Activated CD4-positive, alpha-beta T cell treated with anti-CD3 and anti-CD28 coated beads for 24 hours (primary cell): ENCODE data around the gene SLC25A15.

ENCODE experiments used
- DNase-seq, 2 donors: peaks; one replicate each; pipeline ENCODE4 v3.0.0-alpha.2; 2020; ENCODE audit warnings: low read depth in 2 of 2

The SLC25A15 gene

DNA sequence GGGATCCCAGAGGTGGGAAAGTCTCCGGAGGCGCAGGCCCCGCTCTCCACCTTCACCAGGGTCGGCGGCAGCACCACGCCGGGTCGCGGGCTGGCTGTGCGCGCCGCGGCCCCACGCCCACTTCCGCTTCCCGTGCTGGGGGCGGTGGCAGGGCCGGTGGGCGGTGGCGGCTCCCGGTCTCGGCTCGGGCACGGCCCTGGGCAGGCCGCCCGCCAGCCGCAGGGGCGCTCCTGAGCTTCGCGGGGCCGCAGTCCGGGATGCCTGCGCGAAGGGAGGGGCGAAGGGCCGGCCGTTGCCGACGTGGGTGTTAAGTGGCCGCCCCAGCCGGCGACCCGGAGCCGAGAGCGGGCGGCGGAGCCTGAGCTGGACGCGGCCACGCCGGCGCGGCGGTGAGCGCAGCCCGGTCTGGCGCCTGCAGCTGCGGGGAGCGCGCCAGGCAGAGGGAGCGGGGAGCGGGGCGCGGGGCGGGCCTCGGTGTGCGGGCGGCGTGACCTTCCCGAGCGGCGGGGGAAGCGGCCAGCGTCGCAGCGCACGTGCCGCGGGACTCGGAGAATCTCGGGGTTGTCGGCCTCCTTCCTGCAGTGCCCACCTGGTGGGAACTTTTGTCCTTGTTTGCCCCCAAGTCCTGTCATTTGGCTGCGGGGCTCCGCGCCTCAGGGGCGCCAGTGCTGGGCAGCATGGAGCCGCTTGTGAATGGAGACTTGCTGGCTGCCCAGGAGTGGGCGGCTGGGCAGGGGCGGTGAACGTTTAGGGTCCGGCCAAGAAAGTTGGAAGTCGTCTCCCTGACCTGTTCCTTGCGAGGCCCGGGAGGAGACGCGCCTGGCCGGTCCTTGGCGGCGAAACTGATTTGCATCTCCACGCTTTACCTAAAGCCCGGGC is at the start of gene SLC25A15:
TSS of gene SLC25A15 (plus strand) at position 337 of the 879 bp plus-strand sequence. CDS start 3,616 bp downstream, outside the sequence.
- DNase-seq: peak; percentile 49 to 65

DNA sequence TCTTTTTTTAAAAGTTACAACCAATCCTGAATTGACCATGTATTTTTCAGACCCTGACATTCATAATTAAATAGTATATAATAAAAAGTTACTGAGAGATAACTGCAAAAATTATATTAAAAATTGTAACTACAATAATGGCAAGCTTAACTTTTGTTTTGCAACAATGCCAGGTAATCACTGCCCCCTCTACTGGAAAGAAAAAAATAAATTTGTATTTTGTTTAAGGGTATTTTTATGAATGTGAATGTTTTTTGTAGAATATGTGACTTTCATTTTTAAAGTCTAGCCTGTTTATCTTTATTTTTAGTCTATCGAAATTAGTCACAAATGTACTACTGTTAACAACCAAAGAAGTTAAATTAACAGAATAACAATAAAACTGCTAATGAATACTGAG is 40.1 kb upstream of the SLC25A15 start:
- no peak for DNase-seq

DNA sequence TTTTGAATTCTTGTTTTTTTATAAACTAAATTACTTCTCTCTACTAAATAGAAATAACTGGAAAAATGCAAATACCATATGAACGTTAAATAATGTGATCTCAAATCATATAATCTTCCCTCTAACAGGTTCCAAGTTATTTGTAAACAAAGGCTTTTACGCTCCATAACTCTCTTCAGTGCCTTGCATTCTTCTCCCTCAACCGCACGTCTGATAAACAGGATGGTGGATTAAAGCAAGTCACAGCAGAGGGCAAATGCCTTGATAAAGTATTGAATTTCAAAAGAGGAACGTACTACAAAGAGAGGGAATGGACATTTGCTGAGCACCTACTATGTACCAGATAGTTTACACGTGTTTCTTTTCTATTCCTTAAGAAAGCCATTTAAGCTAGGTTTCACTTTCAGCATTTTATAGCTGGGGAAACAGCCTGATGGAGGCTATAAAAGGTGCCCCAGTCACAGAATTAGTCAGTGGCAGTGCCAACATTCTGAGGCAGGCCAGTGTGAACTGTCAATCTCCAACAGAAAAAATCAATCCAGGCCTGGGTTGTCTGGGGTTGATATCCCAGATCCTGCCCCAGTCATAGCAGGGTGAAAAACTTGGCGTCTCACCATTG is 34.2 kb upstream of the SLC25A15 start:
- DNase-seq: no peak

DNA sequence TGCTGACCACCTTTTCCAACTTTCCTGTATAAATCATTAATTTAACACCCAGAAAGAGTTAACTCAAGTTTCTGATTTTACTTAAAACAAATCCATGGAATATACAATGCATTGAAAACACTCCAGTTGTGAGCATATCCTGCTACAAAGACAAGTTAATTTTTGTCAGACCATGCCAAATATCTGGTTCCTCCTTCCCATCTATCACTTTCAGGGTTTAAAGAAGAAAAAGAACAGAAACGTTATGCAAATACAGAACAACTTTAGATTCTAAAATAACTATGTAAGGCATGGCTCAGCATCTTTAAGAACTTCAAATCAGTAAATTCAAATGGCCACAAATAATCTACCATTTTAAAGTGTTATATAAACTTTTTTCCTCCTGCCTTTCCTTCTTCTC is 33.4 kb upstream of the SLC25A15 start:
- DNase-seq: no peak

DNA sequence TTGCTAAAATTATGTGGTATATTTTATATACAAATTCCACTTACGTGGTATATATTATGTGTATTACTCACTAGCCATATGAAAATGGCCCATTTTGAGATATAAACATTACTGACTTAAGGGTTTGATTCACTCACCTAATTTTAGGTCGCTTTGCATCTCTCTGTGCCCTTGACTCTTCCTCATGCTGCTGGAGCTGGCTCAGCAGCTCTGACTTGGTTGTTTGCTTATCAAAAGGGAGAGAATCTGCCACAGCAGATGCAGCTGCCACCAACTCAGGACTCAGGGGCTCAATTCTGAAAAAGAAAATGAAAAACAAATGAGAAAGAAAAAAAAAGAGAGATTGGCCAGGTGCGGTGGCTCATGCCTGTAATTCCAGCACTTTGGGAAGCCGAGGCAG is 30.6 kb upstream of the SLC25A15 start:
- no peak for DNase-seq

DNA sequence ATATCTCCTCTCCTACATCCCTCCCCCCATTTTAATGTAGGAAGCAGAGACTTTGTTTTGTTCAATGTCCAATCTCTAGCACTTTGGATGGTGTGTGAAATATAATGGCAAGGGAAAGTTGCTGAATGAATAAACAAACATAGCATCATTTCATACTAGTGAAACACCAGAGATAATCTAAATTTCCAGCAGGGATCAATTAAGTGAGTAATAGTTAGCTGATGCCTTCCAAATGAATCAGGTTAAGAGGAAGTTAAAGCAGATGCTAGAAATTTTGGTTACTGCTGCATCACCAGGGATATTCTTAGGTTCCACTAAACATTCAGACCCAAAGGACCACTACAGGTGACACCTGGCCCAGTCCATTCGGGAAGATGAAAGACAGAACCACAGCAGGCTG is 26.6 kb upstream of the SLC25A15 start:
- no peak for DNase-seq

DNA sequence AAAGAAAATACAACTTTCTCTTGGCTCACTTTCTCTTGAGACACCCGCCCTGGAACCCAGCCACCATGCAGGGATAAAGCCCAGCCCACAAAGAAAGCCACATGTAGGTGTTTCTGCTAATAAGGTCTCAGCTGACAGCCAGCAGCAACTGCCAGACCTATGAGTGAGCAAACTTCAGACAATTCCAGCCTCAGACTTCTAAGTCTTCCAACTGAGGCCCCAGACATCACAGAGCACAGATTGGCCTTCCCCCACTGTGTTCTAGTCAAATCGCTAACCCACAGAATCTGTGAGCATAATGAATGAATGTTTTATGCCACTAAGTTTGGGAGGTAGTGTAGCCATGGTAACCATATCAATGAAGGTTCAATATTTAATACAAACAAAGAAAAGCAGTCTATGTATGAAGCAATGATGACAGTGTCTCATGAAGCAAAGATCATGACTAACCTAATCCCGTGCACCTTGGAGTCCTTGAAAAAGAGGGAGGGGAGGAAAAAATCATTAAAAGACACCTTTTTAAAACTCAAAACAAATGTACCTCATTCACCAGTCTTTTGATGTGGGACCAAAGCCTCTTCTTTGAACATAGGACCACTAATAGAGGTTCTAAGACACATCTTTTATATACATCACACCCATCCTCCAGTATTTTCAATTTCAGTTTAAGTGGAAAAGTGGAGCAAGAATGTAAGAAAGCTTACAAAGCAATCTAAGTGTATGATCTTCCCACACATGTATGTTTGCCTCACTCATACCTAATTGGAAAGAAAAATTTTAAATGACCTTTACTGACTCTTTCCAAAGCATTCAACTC is 24.6 kb upstream of the SLC25A15 start:
- DNase-seq: no peak

DNA sequence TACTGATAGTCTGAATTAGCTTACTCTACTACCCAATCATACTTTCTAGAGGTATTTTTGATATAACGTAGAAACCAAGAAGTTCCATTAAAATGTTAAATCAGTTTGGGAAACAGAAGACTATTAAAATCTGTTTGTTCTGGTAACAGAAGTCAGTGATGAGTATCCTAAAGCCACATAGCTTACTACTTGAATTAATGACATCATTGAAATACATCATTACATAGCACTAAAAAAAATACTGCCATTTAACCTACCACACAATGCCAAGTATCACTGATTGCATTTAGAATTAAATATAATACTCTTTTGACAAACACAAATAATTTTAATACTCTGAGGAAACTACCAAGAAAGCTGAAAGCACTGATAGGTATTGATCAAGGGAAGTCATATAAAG is 23.8 kb upstream of the SLC25A15 start:
- no peak for DNase-seq

DNA sequence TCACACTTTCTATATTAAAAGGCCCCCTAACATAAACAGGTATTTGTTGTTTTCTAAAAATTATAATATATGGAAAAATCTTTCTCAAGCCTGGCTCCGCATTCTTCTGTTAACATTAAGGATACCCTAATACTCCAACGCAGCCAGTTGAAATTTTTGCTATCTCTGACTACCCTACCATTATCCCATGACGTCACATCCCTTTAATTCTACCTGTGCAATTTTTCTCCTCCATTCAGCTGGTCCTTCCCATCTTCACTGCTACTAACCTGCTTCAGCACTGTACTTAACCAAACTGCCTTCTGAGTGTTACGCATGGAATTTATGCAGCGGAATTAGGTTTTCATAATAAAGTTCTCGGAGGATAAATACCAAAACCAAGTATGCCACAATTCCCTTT is 19.4 kb upstream of the SLC25A15 start:
- no peak for DNase-seq

DNA sequence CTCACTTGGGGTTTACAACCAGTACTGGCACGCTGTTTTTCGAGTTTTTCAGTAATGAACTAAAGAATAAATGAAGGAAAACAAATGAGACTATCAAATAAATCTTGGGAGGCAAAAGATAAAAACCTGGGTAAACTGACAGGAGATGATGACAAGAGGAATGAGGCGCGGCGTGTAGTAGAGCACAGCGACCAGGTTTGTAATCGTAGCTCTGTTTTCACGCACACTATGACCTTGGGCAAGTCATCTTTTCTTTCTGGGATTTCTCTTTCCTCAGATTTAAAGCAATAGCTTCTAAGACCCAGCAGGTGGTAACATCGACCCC is 18.8 kb upstream of the SLC25A15 start:
- DNase-seq: no peak

DNA sequence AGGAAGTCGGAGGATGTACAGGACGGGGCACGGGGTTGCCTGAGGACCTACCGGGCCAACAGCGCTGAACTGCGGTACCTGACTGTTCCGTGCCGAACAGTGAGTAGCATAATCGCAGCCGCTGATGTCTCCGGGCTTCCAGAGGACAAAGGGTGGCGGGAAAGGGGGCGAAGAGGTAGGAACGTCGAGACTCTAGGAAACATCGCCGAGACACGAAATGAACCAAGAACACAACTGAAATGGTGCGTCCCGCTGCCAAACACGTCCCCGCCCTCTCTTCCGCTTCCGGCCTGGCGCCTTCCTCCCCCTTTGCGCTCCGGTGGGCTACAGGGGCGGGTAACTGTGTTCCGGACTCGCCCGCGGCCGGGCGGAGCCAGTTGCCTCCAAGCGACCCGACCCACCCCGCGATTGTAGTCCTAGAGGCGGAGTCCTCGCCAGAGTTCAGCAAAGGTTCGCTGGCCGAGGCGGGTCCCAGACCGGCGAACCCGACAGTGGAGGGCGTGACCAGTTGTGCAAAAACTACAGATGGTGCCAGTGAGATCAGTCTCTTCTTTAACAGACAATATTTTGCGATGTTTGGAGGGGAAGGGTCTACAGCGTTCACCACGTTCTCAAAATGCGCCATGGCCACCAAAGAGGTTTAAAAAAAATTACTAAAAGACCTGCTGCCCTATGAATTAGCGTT is 18.3 kb upstream of the SLC25A15 start, which contains the start of gene MRPS31:
TSS of gene MRPS31 (minus strand) at position 257 of the 685 bp plus-strand sequence. CDS start at position 203, 54 bp downstream.
- DNase-seq: peak; percentile 90 to 96

DNA sequence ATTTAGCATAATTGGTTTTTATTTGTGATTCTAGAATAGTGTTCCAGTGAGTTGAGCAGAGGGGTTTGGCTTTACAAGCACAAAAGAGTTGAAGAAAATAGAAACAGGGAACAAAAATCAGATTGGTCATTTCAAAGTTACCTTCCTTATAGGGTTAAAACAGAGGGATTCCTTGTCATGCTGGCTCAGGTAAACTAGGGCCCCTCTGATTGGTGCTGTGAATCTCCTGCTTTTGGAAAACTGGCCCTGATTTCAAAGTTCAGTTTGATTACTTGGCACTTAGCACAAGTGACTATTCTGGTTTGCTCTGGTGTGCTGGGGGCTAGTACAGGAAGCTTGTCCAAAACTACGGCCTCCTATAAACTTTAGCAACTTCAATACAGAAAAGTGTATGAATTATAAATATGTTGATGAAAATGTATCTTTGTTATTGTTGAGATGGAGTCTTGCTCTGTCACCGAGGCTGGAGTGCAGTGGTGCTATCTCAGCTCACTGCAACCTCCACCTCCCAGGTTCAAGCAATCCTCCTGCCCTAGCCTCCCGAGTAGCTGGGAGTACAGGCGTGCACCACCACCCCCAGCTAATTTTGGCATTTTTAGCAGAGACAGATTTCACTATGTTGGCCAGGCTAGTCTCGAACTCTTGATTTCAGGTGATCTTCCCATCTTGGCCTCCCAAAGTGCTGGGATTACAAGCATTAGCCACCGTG is 16.5 kb upstream of the SLC25A15 start:
- DNase-seq: no peak

DNA sequence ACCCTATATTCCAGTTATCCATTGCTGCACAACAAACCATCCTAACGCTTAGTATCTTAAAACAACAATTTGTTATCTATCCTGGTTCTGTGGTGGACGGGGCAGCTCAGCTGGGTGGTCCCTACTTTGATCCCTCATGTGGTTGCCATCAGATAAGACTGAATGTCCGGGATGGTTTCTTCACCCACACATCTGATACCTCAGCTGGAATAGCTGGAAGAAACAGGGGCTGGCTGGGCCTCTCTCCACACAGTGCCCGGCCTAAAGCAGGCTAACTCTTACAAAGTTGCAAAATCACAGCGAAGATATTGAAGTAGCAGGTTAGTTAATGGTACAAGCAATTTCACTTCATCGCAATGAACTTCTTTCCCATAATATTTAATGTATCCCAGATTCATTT is 14.7 kb upstream of the SLC25A15 start:
- DNase-seq: no peak

DNA sequence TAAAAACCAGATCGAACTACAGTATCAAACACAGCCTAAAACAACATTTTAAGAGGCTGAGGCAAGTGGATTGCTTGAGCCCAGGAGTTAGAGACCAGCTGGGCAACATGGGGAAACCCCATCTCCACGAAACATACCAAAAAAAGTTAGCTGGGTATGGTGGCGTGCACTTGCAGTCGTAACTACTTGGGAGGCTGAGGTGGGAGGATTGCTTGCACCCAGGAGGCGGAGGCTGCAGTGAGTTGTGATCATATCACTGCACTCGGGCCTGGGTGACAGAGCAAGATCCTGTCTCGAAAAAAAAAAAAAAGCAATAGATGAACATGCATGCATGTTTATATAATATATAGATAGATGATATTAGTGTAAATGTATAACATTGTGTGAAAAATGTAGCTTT is 13.2 kb upstream of the SLC25A15 start:
- no peak for DNase-seq

DNA sequence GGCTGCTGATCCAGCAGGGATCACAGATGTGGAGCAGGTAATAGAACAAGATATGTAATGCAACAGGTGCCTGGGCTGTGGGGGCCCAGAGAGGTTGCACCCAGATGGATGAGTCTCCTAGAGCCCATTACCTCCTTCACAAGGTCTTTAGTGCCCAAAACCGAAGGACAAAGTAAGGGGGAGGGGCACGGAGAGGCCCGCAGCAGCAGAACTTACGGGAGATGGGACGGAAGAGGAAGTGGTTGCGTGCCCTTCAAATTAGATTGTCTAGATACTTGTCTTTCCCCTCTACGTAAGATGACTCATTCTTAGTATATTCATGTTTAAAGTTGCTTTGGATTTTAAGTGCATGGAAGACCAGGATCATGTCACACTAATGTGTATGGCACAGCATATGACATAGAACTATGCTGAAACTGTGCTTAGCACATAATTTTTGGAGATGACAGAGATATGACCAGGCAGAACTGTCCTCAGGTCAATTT is 12.7 kb upstream of the SLC25A15 start:
- DNase-seq: peak; percentile 40 to 50

DNA sequence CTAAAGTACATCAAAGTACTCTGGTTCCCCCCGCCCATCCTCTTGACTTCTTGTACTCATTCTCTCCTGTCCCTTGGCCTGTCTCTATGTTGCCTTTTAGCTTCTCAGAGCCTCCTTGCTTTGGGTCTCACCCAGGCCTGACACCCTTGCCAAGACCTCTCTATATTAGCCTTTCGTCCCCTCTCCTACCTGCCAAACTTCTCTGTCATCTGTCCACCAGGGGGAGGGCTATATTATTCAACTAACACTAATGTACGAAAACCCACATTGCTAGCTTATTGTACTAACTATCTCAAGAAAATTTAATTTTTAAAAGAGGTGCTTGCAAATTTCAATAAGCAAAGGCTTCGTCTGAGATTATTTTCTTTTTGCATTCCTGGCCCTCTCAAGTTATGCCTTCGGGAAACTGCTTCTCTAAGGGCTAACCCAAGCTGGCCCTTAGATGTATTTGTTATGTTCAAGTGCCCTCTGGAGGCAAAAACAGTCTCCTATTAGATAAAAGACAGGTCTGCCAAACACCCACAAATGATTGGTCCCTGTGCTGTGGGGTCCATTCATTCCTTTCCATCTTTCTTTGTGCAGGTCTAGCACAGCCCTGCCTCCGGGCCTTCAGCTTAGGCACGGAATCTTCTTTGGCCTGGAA is 12.1 kb upstream of the SLC25A15 start:
- no peak for DNase-seq

DNA sequence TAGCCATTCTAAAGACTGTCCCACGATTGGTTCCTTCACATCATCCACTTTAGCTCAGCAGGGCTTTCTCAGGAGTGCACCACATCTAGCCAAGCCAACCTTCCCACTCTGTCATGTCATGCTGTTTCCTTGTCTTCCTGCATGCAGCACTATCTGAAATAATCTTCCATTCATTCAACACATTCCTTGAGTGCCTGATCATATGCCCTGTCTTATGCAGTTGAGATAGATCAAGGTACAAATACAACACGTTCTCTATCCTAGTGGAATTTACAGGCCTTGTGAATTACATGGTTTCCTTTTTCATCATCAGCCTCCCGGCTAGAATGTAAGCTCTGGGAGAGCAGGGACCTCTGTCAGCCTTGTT is 11.6 kb upstream of the SLC25A15 start:
- DNase-seq: no peak

DNA sequence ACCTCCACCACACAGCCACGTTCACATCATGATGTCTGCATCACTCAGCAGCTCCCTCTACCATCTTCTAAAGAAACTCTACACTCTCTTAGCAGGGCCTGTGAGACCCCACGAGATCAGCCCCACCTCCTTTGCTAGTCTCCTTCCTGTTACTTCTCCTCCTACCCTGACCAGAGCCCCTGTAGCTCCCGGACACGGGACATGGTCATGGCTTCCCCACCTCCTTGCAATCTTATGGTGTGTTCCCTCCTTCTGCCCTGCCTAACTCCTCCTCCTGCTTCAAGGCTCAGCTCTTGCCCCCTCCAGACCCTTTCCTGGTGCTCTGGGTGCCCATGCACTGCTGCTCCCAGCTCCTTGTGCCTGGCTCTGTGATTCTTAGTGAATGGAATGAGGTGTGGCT is 10.4 kb upstream of the SLC25A15 start:
- DNase-seq: no peak

DNA sequence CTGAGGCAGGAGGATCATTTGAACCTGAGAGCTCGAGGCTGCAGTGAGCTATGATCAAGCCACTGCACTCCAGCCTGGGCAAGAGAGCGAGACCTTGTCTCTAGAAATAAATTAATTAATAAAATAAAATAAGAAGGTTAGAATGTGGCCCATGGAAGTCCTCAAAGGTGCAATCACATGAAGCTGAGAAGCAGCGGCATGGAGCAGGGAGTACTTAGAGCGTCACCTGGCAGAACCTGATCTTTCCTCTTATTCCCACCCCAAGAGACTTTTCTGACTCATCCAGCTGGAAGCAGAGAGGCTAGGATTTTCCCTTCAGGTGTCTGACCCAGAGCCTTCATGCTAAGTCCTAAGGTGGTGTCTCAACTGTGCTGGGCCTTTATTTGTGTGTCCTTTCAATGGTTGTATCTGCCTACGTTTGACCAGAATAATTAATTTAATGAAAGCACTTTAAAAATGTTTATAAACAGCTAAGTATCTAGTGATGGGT is 9.6 kb upstream of the SLC25A15 start:
- no peak for DNase-seq

DNA sequence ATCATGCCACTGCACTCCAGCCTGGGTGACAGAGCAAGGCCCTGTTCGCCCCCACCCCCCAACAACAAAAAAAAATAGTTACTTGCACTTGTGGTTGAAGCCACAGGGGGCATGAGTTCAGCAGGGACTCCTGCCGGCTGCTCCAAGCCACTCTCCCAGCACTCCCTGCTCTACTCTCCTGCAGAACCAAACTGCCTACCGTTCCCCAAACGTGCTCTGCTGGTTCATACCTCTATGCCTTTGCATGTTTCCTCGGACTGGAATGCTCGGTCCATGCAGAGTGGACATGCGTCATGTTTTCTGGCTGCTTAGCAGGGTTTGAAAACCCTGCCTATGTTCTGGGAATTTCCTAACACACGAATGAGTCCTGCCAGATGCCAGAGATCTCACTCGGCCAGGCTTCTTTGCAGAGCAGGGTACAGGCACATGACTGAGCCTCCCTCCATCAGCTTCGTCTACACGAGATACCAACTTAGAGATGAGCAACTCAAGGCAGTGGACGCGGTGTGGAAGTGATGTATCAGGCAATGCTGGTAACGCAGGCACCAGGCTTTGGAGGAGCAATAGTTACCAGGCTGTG is 8.5 kb upstream of the SLC25A15 start:
- no peak for DNase-seq
